Prostate gland (tissue), 2 donors: ENCODE measurements around the gene UNC13C. TPM values are rescaled to one million over a fixed set of nuclear protein-coding genes. Genes with fewer than 3 reads are reported as not detected.

ENCODE experiments used
- DNase-seq: peaks from one replicate; pipeline ENCODE4 v3.0.0-alpha.2; 2019; ENCODE audit warnings: low spot score
- H3K27ac ChIP-seq, 2 donors: fragments of 200-600 bp; sonication (generic); 2 replicates each; pipeline ENCODE4 v1.5.1; 2017 to 2019
- H3K27me3 ChIP-seq: fragments of 200-600 bp; sonication (generic); replicated peaks from 2 replicates; pipeline ENCODE4 v1.5.1; 2019; ENCODE audit not compliant: insufficient read depth
- H3K36me3 ChIP-seq, 2 donors: fragments of 200-600 bp; sonication (generic); 1 replicate in 1 of 2; 2 replicates in 1 of 2; pipeline versions ENCODE4 v1.5.1 to v1.8.1; 2017 to 2019
- H3K4me1 ChIP-seq: fragments of 200-600 bp; sonication (generic); replicated peaks from 2 replicates; pipeline ENCODE4 v1.5.1; 2019
- H3K4me3 ChIP-seq, 2 donors: fragments of 200-600 bp; sonication (generic); 2 replicates each; pipeline ENCODE4 v1.5.1; 2017 to 2019
- H3K9me3 ChIP-seq: fragments of 200-600 bp; sonication (generic); 2 replicates; pipeline ENCODE4 v1.5.1; 2017
- CTCF ChIP-seq, 4 experiments: fragments of 200-600 bp in 2 of 4; fragments of 450-650 bp in 2 of 4; sonication (generic) in 2 of 4; IDR thresholded peaks; 1 replicate in 3 of 4; 2 replicates in 1 of 4; pipeline ENCODE4 v1.5.1; 2016 to 2019; ENCODE audit warnings: antibody characterized with exemption in 4 of 4, mild to moderate bottlenecking in 2 of 4, moderate library complexity in 2 of 4
- POLR2A ChIP-seq: fragments of 450-650 bp; IDR thresholded peaks from one replicate; pipeline ENCODE4 v1.6.1; 2016; ENCODE audit warnings: antibody characterized with exemption, mild to moderate bottlenecking
- POLR2AphosphoS5 ChIP-seq: sonication (generic); formaldehyde crosslinking; IDR thresholded peaks from one replicate; pipeline ENCODE4 v1.6.1; 2017; ENCODE audit warnings: antibody characterized with exemption
- WGBS: methylation state at CpG from one replicate; pipeline ENCODE4 v1.1.5; 2018; 5-methylcytosine and 5-hydroxymethylcytosine counted together
- intact Hi-C: fragments of 100-400 bp; cut with DNase I; formaldehyde crosslinking; loops from one replicate; pipeline ENCODE4 v1.14.2; 2022
- total RNA-seq, 2 donors: library from RNA; depleted of rRNA; stranded (reverse); fragments of >200 nt; gene quantifications; one replicate each; pipeline ENCODE4 v1.1.0, GENCODE V29; 2016

UNC13C gene
- total RNA-seq, 2 donors from 2014 or later, result 3.6 TPM; not detected in 1

- no peaks in the 10 kb centered on the region for H3K4me1 ChIP-seq
- WGBS, result 61% methylated on average over 3 of the region's 3 CpGs
- no peak overlapping the region for H3K4me3 ChIP-seq
- TF ChIP-seq POLR2AphosphoS5 (no peak), POLR2A (no peak), CTCF (IDR thresholded peaks at IDR 0.05) (no peak)
- no peaks in the 10 kb centered on the region for H3K36me3 ChIP-seq
- H3K9me3 ChIP-seq, result no peaks in the 10 kb centered on the region
- no peak overlapping the region for H3K27ac ChIP-seq
- H3K27me3 ChIP-seq, result no peaks in the 10 kb centered on the region
- intact Hi-C loops, result no loop called here
- DNase-seq, result no peak
Measured at GRCh38 chr15:54481819-54482218, 503.6 kb downstream of the UNC13C start.

- Histone ChIP-seq H3K36me3 (no peaks in the 10 kb centered on the region), H3K27ac (no peak overlapping the region), H3K4me3 (no peak overlapping the region), H3K27me3 (no peaks in the 10 kb centered on the region), H3K9me3 (no peaks in the 10 kb centered on the region), H3K4me1 (no peaks in the 10 kb centered on the region)
- DNase-seq, result no peak
- 70% methylated on average over 5 of the region's 5 CpGs for WGBS
- intact Hi-C loops, result no loop called here
- no peak for TF ChIP-seq CTCF (IDR thresholded peaks at IDR 0.05)
- no peak for TF ChIP-seq POLR2AphosphoS5
- no peak for TF ChIP-seq POLR2A
Measured at GRCh38 chr15:54482251-54482650, 504.0 kb downstream of the UNC13C start.

GRCh38 chr15:54500330-54500729, 522.1 kb downstream of the UNC13C start:
- H3K36me3 ChIP-seq, result no peaks in the 10 kb centered on the region
- no peaks in the 10 kb centered on the region for H3K27me3 ChIP-seq
- H3K9me3 ChIP-seq, result no peaks in the 10 kb centered on the region
- H3K27ac ChIP-seq, result no peak overlapping the region
- H3K4me3 ChIP-seq, result no peak overlapping the region
- TF ChIP-seq CTCF (IDR thresholded peaks at IDR 0.05), result no peak
- TF ChIP-seq POLR2A, result no peak
- no peak for TF ChIP-seq POLR2AphosphoS5
- H3K4me1 ChIP-seq, result no peaks in the 10 kb centered on the region
- no peak for DNase-seq
- WGBS, result 61% methylated on average over 2 of the region's 2 CpGs
- intact Hi-C loops, result no loop called here

GRCh38 chr15:54502416-54503075, 524.3 kb downstream of the UNC13C start:
- no peak for TF ChIP-seq CTCF (IDR thresholded peaks at IDR 0.05)
- no peak for TF ChIP-seq POLR2AphosphoS5
- no peak for TF ChIP-seq POLR2A
- intact Hi-C loops, result no loop called here
- DNase-seq, result no peak
- 62% methylated on average over 5 of the region's 5 CpGs for WGBS
- no peak overlapping the region for H3K4me3 ChIP-seq
- H3K9me3 ChIP-seq, result no peaks in the 10 kb centered on the region
- H3K4me1 ChIP-seq, result no peaks in the 10 kb centered on the region
- no peaks in the 10 kb centered on the region for H3K27me3 ChIP-seq
- H3K36me3 ChIP-seq, result no peaks in the 10 kb centered on the region
- H3K27ac ChIP-seq, result no peak overlapping the region

GRCh38 chr15:54504695-54505094, 526.5 kb downstream of the UNC13C start:
- 80% methylated on average over 1 of the region's 1 CpG for WGBS
- H3K36me3 ChIP-seq, result no peaks in the 10 kb centered on the region
- no peak for DNase-seq
- intact Hi-C loops, result no loop called here
- H3K4me1 ChIP-seq, result no peaks in the 10 kb centered on the region
- TF ChIP-seq POLR2AphosphoS5 (no peak), CTCF (IDR thresholded peaks at IDR 0.05) (no peak), POLR2A (no peak)
- no peaks in the 10 kb centered on the region for H3K27me3 ChIP-seq
- H3K4me3 ChIP-seq, result no peak overlapping the region
- no peaks in the 10 kb centered on the region for H3K9me3 ChIP-seq
- H3K27ac ChIP-seq, result no peak overlapping the region
